ENCODE data around the gene PFDN2.

PFDN2 gene

GRCh38 chr1:161127649-161128048, 9.8 kb upstream of the PFDN2 start:
- H3K79me2 ChIP-seq (ENCODE audit: low read length), result peaks cover 74% of the 10 kb centered on the region

GRCh38 chr1:161122967-161123366, 5.1 kb upstream of the PFDN2 start:
- no peak for DNase-seq
- H3F3A ChIP-seq (ENCODE audit: insufficient read depth, low read length), result 0 out of 2 replicates have a peak, but pooled peaks cover 9% of the 10 kb centered on the region
- no peak overlapping the region for H3K4me3 ChIP-seq (ENCODE audit: low read length)
- H2AFZ ChIP-seq (ENCODE audit: low read length), result no peak overlapping the region
- H3K36me3 ChIP-seq (replicated peaks; ENCODE audit: insufficient read depth, low read length), result 0 out of 2 replicates have a peak, but pooled peaks cover 5% of the 10 kb centered on the region
- H3K9ac ChIP-seq (ENCODE audit: low read length), result no peak overlapping the region
- no peaks in the 10 kb centered on the region for H3K9me2 ChIP-seq (replicated peaks; ENCODE audit: insufficient read depth, low read length)
- no peak overlapping the region for H3K27ac ChIP-seq (ENCODE audit: low read length)
- no peaks in the 10 kb centered on the region for H4K20me1 ChIP-seq (ENCODE audit: insufficient read depth, low read length)
- H3K79me2 ChIP-seq (ENCODE audit: low read length), result peaks cover 54% of the 10 kb centered on the region
- TF ChIP-seq EZH2 (optimal IDR thresholded peaks at IDR 0.05; ENCODE audit: low read depth, low read length), result no peak
- TF ChIP-seq EZH2phosphoT487 (IDR thresholded peaks at IDR 0.05; ENCODE audit: low read length), result no peak
- no peak for TF ChIP-seq CTCF (IDR thresholded peaks at IDR 0.05; ENCODE audit: low read length)
- H3K9me3 ChIP-seq (replicated peaks; ENCODE audit: insufficient read depth, low read length), result no peaks in the 10 kb centered on the region
- H3K4me2 ChIP-seq (ENCODE audit: low read depth, low read length), result no peak overlapping the region
- no peaks in the 10 kb centered on the region for H3K27me3 ChIP-seq (replicated peaks; ENCODE audit: insufficient read depth, low read length)
- H3K4me1 ChIP-seq (ENCODE audit: low read length), result peaks cover 18% of the 10 kb centered on the region

More at GRCh38 chr1:161127649-161128048, 9.8 kb upstream of the PFDN2 start:
- Histone ChIP-seq H2AFZ (ENCODE audit: low read length) (no peak overlapping the region), H3K9me3 (replicated peaks; ENCODE audit: insufficient read depth, low read length) (no peaks in the 10 kb centered on the region), H3K27me3 (replicated peaks; ENCODE audit: insufficient read depth, low read length) (no peaks in the 10 kb centered on the region), H3K36me3 (replicated peaks; ENCODE audit: insufficient read depth, low read length) (no peaks in the 10 kb centered on the region), H3K9me2 (replicated peaks; ENCODE audit: insufficient read depth, low read length) (no peaks in the 10 kb centered on the region), H3K4me3 (ENCODE audit: low read length) (no peak overlapping the region), H3K27ac (ENCODE audit: low read length) (no peak overlapping the region), H3K4me1 (ENCODE audit: low read length) (peaks cover 9% of the 10 kb centered on the region; the same call in 1 of the 2 replicates), H3K4me2 (ENCODE audit: low read depth, low read length) (no peak overlapping the region), H3F3A (ENCODE audit: insufficient read depth, low read length) (peaks cover 19% of the 10 kb centered on the region), H4K20me1 (ENCODE audit: insufficient read depth, low read length) (no peaks in the 10 kb centered on the region), H3K9ac (ENCODE audit: low read length) (no peak overlapping the region)
- no peak for TF ChIP-seq EZH2phosphoT487 (IDR thresholded peaks at IDR 0.05; ENCODE audit: low read length)
- TF ChIP-seq EZH2 (optimal IDR thresholded peaks at IDR 0.05; ENCODE audit: low read depth, low read length), result no peak
- TF ChIP-seq CTCF (IDR thresholded peaks at IDR 0.05; ENCODE audit: low read length), result no peak
- no peak for DNase-seq

- Histone ChIP-seq H3K36me3 (replicated peaks; ENCODE audit: insufficient read depth, low read length) (0 out of 2 replicates have a peak, but pooled peaks cover 5% of the 10 kb centered on the region), H3K27me3 (replicated peaks; ENCODE audit: insufficient read depth, low read length) (no peaks in the 10 kb centered on the region), H3K4me2 (ENCODE audit: low read depth, low read length) (no peak overlapping the region), H3K9me2 (replicated peaks; ENCODE audit: insufficient read depth, low read length) (no peaks in the 10 kb centered on the region), H3K9ac (ENCODE audit: low read length) (no peak overlapping the region), H2AFZ (ENCODE audit: low read length) (no peak overlapping the region), H4K20me1 (ENCODE audit: insufficient read depth, low read length) (no peaks in the 10 kb centered on the region), H3K4me1 (ENCODE audit: low read length) (peaks cover 18% of the 10 kb centered on the region), H3K4me3 (ENCODE audit: low read length) (no peak overlapping the region), H3K27ac (ENCODE audit: low read length) (no peak overlapping the region), H3K9me3 (replicated peaks; ENCODE audit: insufficient read depth, low read length) (no peaks in the 10 kb centered on the region), H3K79me2 (ENCODE audit: low read length) (peaks cover 54% of the 10 kb centered on the region), H3F3A (ENCODE audit: insufficient read depth, low read length) (0 out of 2 replicates have a peak, but pooled peaks cover 15% of the 10 kb centered on the region)
- TF ChIP-seq CTCF (IDR thresholded peaks at IDR 0.05; ENCODE audit: low read length) (no peak), EZH2phosphoT487 (IDR thresholded peaks at IDR 0.05; ENCODE audit: low read length) (no peak), EZH2 (optimal IDR thresholded peaks at IDR 0.05; ENCODE audit: low read depth, low read length) (no peak)
- DNase-seq, result no peak
Observed at GRCh38 chr1:161121834-161122233, 4.0 kb upstream of the PFDN2 start.

All from MM.1S (cell line).